COLO668 (cell line): Measurements from ENCODE around the gene RUNX2.

Experiments
- DNase-seq: peaks from one replicate; lab custom pipeline; 2025; ENCODE audit not compliant: unreplicated experiment; lab: John Stamatoyannopoulos, UW

The RUNX2 gene

GRCh38 chr6:45509426-45509825 is 181.3 kb downstream of the RUNX2 start:
- DNase-seq, result no peak

GRCh38 chr6:45512717-45513116 is 184.6 kb downstream of the RUNX2 start:
- DNase-seq, result no peak

GRCh38 chr6:45513213-45513618 is 185.1 kb downstream of the RUNX2 start:
- no peak for DNase-seq

- no peak for DNase-seq
Observed at GRCh38 chr6:45513843-45514242, 185.7 kb downstream of the RUNX2 start.

GRCh38 chr6:45514454-45515230 is 186.5 kb downstream of the RUNX2 start:
- no peak for DNase-seq

GRCh38 chr6:45518013-45518720 is 190.0 kb downstream of the RUNX2 start:
- no peak for DNase-seq

- DNase-seq, result no peak
Observed at GRCh38 chr6:45521226-45521625, 193.1 kb downstream of the RUNX2 start.

- no peak for DNase-seq
Observed at GRCh38 chr6:45522486-45522885, 194.4 kb downstream of the RUNX2 start.

GRCh38 chr6:45527210-45527609 is 199.1 kb downstream of the RUNX2 start:
- no peak for DNase-seq

- no peak for DNase-seq
Observed at GRCh38 chr6:45531999-45532595, 204.0 kb downstream of the RUNX2 start.

GRCh38 chr6:45532721-45533210 is 204.6 kb downstream of the RUNX2 start:
- no peak for DNase-seq

GRCh38 chr6:45533386-45533785 is 205.3 kb downstream of the RUNX2 start:
- DNase-seq, result no peak

GRCh38 chr6:45535933-45536332 is 207.8 kb downstream of the RUNX2 start:
- no peak for DNase-seq

GRCh38 chr6:45537539-45537938 is 209.4 kb downstream of the RUNX2 start:
- no peak for DNase-seq

GRCh38 chr6:45538641-45539547 is 210.8 kb downstream of the RUNX2 start:
- DNase-seq, result no peak

- DNase-seq, result no peak
Observed at GRCh38 chr6:45540375-45540920, 212.3 kb downstream of the RUNX2 start.

- DNase-seq, result no peak
Observed at GRCh38 chr6:45541934-45542333, 213.8 kb downstream of the RUNX2 start.

GRCh38 chr6:45543298-45544235 is 215.4 kb downstream of the RUNX2 start:
- no peak for DNase-seq

GRCh38 chr6:45545416-45545815 is 217.3 kb downstream of the RUNX2 start:
- no peak for DNase-seq
